T-helper 2 cell treated with Interferon-gamma antibody and Interleukin-4, amounts not matched to agents 5 μg/mL and 100 μg/mL, for 36 hours (primary cell): ENCODE results near the gene ANKRD31.
"Not testable (repeated sequence)": the region's sequence is repeated elsewhere in the genome, so short reads cannot be mapped to it uniquely, and the experiment has no call there.

ENCODE experiments used
- DNase-seq: peaks from one replicate; pipeline ENCODE4 v3.0.0; 2021; ENCODE audit warnings: low spot score
- H3K27ac Mint-ChIP-seq: one replicate; pipeline ENCODE4 v1.8.0; 2021; ENCODE audit warnings: mild to moderate bottlenecking, mixed read lengths
- H3K27me3 Mint-ChIP-seq: one replicate; pipeline ENCODE4 v1.8.0; 2021; ENCODE audit warnings: low read depth, mixed read lengths
- H3K36me3 Mint-ChIP-seq: one replicate; pipeline ENCODE4 v1.8.0; 2021; ENCODE audit warnings: low read depth, mixed read lengths
- H3K4me1 Mint-ChIP-seq: one replicate; pipeline ENCODE4 v1.8.0; 2021; ENCODE audit warnings: low read depth, mixed read lengths
- H3K4me3 Mint-ChIP-seq: one replicate; pipeline ENCODE4 v1.8.0; 2022; ENCODE audit warnings: mild to moderate bottlenecking, moderate library complexity, mixed read lengths
- H3K9me3 Mint-ChIP-seq: one replicate; pipeline ENCODE4 v1.8.0; 2021; ENCODE audit warnings: mixed read lengths

Gene ANKRD31

DNA sequence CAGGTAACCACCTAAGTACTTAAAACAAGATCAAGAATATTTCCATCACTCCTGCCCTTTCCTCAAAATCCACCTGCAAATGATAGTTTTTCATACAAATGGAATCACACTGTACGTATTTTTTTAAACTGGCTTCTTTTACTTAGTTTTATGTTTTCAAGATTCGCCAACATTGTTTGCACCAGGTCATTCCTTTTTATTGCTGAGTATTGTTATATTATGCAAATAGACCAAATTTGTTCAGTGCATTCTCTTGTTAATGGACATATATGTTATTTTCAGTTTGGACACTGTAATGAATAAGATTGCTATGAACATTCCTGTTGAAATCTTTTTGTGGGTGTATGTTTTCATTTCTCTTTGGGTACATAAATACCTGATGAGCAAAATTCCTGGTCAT is 8.3 kb upstream of the ANKRD31 start:
- H3K36me3 Mint-ChIP-seq, result no peaks in the 10 kb centered on the region
- DNase-seq, result no peak

DNA sequence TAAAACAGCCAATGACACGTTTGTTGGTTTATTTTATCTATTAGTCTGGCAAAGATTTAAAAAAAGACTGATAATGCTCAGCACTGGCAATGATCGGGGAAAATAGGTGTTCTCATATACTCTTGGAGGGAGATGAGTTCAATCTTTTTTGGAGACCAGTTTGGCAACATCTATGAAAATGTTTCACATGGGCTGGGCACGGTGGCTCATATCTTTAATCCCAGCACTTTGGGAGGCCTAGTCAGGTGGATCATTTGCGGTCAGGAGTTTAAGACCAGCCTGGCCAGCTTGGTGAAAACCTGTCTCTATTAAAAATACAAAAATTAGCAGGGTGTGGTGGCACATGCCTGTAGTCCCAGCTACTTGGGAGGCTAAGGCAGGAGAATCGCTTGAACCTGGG is 6.8 kb upstream of the ANKRD31 start:
- H3K27me3 Mint-ChIP-seq, result peaks cover 9% of the 10 kb centered on the region
- H3K4me3 Mint-ChIP-seq, result no peak overlapping the region
- H3K9me3 Mint-ChIP-seq, result no peaks in the 10 kb centered on the region
- no peak for DNase-seq
- H3K4me1 Mint-ChIP-seq, result no peaks in the 10 kb centered on the region
- H3K27ac Mint-ChIP-seq, result no peak overlapping the region
- H3K36me3 Mint-ChIP-seq, result no peaks in the 10 kb centered on the region

More for the DNA sequence above, 8.3 kb upstream of the ANKRD31 start:
- Mint-ChIP-seq H3K27ac (no peak overlapping the region), H3K4me1 (no peaks in the 10 kb centered on the region), H3K4me3 (no peak overlapping the region), H3K9me3 (no peaks in the 10 kb centered on the region), H3K27me3 (peaks cover 10% of the 10 kb centered on the region)

DNA sequence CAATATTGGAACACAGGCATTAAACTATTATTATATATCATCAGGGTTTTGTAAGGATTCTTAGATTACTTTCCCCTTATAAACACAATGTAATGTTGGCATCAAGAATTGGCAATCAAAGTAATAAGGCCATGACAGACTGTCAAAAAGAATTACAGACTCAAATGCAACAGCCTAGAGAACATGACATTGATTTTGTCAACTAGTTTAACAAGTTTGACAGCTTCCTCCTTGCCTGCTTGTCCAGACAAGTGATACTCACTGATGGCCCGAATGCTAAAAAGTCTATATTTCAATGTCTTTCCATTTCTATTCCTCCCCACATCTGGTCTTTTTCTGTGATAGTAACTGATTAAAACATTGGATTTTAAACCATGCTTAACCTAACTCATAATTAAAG is 6.4 kb upstream of the ANKRD31 start:
- H3K9me3 Mint-ChIP-seq, result no peaks in the 10 kb centered on the region
- H3K4me1 Mint-ChIP-seq, result no peaks in the 10 kb centered on the region
- no peak overlapping the region for H3K27ac Mint-ChIP-seq
- H3K27me3 Mint-ChIP-seq, result peaks cover 9% of the 10 kb centered on the region
- no peak for DNase-seq
- H3K36me3 Mint-ChIP-seq, result no peaks in the 10 kb centered on the region
- H3K4me3 Mint-ChIP-seq, result no peak overlapping the region

DNA sequence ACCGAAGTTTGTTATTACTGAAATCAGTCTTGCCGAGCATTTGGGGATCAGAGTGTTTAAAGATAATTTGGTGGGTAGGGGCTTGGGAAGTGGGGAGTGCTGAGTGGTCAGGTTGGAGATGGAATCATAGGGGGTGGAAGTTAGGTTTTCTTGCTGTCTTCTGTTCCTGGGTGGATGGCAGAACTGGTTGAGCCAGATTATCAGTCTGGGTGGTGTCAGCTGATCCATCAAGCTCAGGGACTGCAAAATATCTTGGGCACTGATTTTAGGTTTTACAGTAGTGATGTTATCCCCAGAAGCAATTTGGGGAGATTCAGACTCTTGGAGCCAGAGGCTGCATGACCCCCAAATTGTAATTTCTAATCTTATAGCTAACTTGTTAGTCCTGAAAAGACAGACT is 5.4 kb upstream of the ANKRD31 start:
- peaks cover 2% of the 10 kb centered on the region for H3K4me1 Mint-ChIP-seq
- no peaks in the 10 kb centered on the region for H3K9me3 Mint-ChIP-seq
- H3K36me3 Mint-ChIP-seq, result no peaks in the 10 kb centered on the region
- H3K27ac Mint-ChIP-seq, result no peak overlapping the region
- no peak overlapping the region for H3K4me3 Mint-ChIP-seq
- no peak for DNase-seq
- peaks cover 9% of the 10 kb centered on the region for H3K27me3 Mint-ChIP-seq

DNA sequence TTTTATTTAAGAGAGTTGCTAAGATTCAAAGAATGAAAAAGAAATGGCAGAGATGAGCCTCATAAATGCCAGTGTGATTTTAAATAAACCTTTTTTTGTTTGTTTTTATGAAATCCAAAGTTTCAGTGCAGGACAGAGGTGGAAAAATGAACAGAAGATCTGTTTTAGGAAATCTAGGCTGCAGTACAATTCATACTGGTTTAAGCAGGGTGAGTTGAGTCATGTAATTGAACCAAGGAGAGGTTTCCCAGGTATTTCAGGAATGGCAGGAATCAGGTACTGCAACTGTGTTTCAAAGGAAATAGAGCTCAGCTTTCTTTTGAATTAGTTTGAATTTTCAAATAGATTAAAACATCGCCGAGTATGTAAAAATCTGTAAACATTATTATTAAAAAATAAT is 3.0 kb upstream of the ANKRD31 start:
- Mint-ChIP-seq H3K36me3 (no peaks in the 10 kb centered on the region), H3K27me3 (peaks cover 6% of the 10 kb centered on the region), H3K27ac (no peak overlapping the region), H3K4me3 (no peak overlapping the region), H3K9me3 (no peaks in the 10 kb centered on the region), H3K4me1 (peaks cover 12% of the 10 kb centered on the region)
- no peak for DNase-seq

DNA sequence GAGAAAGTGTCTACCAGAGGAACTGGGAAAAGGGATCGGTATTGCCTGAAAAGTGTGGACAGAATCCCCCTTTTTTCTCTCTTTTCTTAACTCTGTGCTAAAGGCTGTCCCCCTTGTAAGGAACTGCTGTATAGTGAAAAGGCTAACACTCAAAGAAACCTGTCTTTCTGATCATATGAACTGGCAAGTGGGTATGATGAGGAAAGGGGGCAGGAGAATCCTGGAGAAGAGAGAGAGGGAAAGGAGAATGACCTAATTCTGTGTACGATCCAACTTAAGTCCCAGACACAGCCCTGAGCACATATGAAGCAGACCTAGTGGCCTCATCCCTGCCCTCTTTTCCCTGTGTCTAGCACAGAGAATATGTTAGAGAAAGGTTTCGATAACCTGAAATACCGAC is 967 bp downstream of the ANKRD31 start:
- DNase-seq, result no peak
- Mint-ChIP-seq H3K36me3 (no peaks in the 10 kb centered on the region), H3K27ac (no peak overlapping the region), H3K4me1 (peaks cover 12% of the 10 kb centered on the region), H3K9me3 (no peaks in the 10 kb centered on the region), H3K4me3 (peak overlapping the region; percentile 88), H3K27me3 (peaks cover 3% of the 10 kb centered on the region)

DNA sequence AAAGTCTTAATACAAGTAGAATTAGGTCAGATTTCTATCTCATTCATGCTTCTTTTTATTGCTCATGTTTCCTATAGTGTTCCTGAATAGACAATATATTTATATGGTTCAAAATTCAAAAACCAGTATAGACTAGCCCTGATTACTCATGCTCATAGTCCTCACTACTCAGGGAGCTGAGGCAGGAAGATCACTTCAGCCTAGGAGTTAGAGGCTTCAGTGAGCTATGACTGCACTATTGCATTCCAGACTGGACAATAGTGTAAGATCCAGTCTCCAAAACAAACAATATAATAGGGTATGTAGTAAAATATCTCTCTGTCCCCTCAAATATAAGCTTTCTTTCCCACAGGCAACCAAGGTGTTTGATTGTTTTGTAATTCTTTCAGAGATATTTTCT is 2.4 kb downstream of the ANKRD31 start:
- no peak for DNase-seq
- Mint-ChIP-seq H3K27me3 (no peaks in the 10 kb centered on the region), H3K4me1 (peaks cover 12% of the 10 kb centered on the region), H3K27ac (no peak overlapping the region), H3K4me3 (no peak overlapping the region), H3K9me3 (no peaks in the 10 kb centered on the region), H3K36me3 (no peaks in the 10 kb centered on the region)

DNA sequence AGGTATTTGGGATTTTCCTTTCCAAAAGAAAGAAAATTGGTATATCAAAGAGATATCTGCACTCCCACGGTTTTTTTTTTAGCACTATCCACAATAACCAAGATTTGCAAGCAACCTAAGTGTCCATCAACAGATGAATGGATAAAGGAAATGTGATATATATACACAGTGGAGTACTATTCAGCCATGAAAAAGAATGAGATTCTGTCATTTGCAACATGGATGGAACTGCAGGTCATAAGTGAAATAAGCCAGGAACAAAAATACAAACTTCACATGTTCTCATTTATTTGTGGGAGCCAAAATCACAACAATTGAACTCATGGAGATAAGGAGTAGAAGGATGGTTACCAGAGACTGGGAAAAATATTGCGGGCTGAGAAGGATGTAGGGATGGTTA is 9.8 kb downstream of the ANKRD31 start:
- Mint-ChIP-seq H3K9me3 (no peaks in the 10 kb centered on the region), H3K27me3 (no peaks in the 10 kb centered on the region), H3K27ac (no peak overlapping the region), H3K36me3 (no peaks in the 10 kb centered on the region), H3K4me1 (no peaks in the 10 kb centered on the region), H3K4me3 (no peak overlapping the region)
- DNase-seq, result no peak

DNA sequence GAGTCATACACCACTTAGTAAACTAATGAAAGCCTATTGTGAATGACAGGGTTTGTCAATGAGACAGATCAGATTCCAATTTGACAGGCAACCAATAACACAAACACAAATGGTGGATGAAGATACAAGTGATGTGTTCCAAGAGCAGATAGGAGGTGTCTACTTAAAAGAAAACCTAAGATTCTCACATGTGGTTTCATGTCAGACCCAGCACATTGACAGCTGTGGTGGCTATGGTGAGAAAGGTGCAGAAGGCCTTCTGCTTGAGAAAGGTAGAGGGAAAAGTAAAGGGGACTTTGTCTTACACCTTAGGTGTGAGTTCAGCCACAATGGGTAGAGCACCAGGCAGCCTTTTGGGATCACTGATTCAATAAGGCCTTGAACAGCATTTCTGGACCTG is 11.2 kb downstream of the ANKRD31 start:
- Mint-ChIP-seq H3K4me1 (no peaks in the 10 kb centered on the region), H3K36me3 (no peaks in the 10 kb centered on the region), H3K27ac (no peak overlapping the region), H3K27me3 (no peaks in the 10 kb centered on the region), H3K4me3 (no peak overlapping the region), H3K9me3 (no peaks in the 10 kb centered on the region)
- no peak for DNase-seq

DNA sequence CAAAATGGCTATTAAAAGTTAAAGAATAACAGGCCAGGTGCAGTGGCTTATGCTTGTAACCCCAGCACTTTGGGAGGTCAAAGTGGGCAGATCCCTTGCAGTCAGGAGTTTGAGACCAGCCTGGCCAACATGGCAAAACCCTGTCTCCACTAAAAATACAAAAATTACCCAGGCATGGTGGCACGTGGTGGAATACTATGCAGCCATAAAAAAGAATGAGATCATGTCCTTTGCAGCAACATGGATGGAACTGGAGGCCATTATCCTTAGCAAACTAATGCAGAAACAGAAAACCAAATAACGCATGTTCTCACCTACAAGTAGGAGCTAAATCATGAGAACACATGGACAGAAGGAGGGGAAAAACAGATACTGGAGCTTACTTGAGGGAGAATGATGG is 15.9 kb downstream of the ANKRD31 start:
- not testable (repeated sequence) for H3K4me3 Mint-ChIP-seq, H3K36me3 Mint-ChIP-seq, DNase-seq, H3K4me1 Mint-ChIP-seq, H3K27ac Mint-ChIP-seq, H3K27me3 Mint-ChIP-seq
- peaks cover 17% of the 10 kb centered on the region for H3K9me3 Mint-ChIP-seq

DNA sequence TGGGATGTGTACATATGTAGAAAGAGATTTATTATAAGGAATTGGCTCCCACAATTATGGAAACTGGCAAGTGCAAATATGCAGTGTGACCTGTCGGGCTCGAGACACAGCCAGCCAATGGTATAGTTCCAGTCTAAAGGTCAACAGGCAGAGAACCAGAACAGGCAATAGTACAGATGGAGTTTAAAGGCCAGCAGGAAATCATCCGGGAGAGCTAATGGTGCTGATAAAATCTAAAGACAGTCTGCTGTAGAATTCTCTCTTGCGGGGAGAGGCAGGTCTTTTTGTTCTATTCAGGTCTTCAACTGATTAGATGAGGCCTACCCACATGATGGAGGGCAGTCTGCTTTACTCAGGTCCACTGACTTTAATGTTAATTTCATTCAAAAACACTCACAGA is 21.8 kb downstream of the ANKRD31 start:
- H3K4me3 Mint-ChIP-seq, result no peak overlapping the region
- peaks cover 17% of the 10 kb centered on the region for H3K9me3 Mint-ChIP-seq
- no peak for DNase-seq
- peaks cover 2% of the 10 kb centered on the region for H3K36me3 Mint-ChIP-seq
- peaks cover 2% of the 10 kb centered on the region for H3K27me3 Mint-ChIP-seq
- H3K4me1 Mint-ChIP-seq, result no peaks in the 10 kb centered on the region
- no peak overlapping the region for H3K27ac Mint-ChIP-seq

DNA sequence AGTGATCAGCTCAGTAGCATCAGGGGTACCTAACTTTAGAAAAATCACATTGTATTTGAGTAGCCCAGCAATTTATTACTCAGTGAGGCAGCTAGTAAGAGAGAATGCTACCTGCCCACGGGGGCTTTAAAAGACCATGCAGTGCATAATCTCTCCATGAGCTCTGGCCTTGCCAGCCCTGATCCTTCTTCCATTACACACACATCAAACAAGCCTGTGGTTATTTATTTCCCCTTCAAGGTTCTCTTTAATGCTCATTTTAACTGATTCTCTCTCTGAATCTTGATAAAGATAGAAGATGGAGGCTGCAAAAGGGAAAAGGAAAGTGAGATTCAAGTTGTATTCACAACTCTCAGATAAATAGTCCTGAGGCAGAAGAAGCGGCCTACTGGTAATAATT is 22.3 kb downstream of the ANKRD31 start:
- H3K9me3 Mint-ChIP-seq, result peaks cover 17% of the 10 kb centered on the region
- H3K4me1 Mint-ChIP-seq, result no peaks in the 10 kb centered on the region
- H3K36me3 Mint-ChIP-seq, result peaks cover 2% of the 10 kb centered on the region
- peaks cover 2% of the 10 kb centered on the region for H3K27me3 Mint-ChIP-seq
- DNase-seq, result no peak
- no peak overlapping the region for H3K27ac Mint-ChIP-seq
- no peak overlapping the region for H3K4me3 Mint-ChIP-seq

DNA sequence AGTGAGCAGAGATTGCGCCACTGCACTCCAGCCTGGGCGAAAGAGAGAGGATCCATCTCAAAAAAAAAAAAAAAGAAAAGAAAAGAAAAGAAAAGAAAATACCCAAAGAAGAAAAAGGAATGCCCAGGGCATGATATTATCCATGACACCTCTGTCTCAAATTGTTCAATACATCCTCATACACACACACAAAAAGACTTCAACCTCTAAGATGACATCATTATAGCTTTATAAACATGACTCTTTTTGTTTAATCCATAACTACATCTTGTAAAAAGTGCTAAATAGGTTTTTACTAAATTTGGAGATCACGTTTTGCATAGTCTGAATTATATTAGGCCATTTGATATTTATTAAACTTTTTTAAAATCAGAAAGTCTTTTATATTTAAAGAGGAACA is 33.1 kb downstream of the ANKRD31 start:
- H3K36me3 Mint-ChIP-seq, result no peaks in the 10 kb centered on the region
- H3K4me1 Mint-ChIP-seq, result no peaks in the 10 kb centered on the region
- no peak overlapping the region for H3K4me3 Mint-ChIP-seq
- no peak overlapping the region for H3K27ac Mint-ChIP-seq
- DNase-seq, result no peak
- no peaks in the 10 kb centered on the region for H3K27me3 Mint-ChIP-seq
- no peaks in the 10 kb centered on the region for H3K9me3 Mint-ChIP-seq

DNA sequence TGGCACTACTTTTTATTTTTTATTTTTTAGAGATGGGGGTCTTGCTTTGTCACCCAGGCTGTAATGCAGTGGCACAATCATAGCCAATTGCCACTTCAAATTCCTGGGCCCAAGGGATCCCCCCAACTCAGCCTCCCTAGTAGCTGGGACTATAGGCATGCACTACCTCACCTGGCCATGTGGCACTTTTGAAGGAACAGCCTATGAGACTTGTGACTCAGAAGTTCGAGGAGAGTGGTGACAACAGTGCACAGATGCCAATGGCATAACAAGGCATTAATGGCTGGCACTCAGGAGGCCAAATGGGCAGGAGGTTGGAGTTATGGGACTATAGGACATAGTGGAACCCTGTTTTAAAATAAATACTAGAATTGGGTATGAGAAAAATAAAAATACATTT is 33.7 kb downstream of the ANKRD31 start:
- H3K27ac Mint-ChIP-seq, result no peak overlapping the region
- no peaks in the 10 kb centered on the region for H3K4me1 Mint-ChIP-seq
- H3K9me3 Mint-ChIP-seq, result no peaks in the 10 kb centered on the region
- no peaks in the 10 kb centered on the region for H3K36me3 Mint-ChIP-seq
- H3K4me3 Mint-ChIP-seq, result no peak overlapping the region
- H3K27me3 Mint-ChIP-seq, result no peaks in the 10 kb centered on the region
- no peak for DNase-seq

DNA sequence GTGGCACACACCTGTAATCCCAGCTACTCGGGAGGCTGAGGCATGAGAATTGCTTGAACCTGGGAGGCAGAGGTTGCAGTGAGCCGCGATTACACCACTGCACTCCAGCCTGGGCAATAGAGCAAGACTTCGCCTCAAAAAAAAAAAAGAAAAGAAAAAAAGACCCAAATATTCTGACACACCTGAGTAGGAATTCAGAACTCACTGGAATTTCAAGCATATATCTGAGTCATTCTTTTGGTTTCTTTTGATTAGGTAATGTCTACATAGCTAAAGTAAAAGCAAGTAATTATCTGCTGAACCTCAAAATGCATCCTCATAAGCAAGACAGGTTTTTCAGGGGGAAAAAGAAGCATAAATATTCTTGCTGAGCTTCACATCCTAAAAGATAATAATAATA is 35.9 kb downstream of the ANKRD31 start:
- Mint-ChIP-seq H3K9me3 (no peaks in the 10 kb centered on the region), H3K27me3 (no peaks in the 10 kb centered on the region), H3K4me1 (no peaks in the 10 kb centered on the region)

More for the DNA sequence above, 35.9 kb downstream of the ANKRD31 start:
- Mint-ChIP-seq H3K27ac (no peak overlapping the region), H3K36me3 (no peaks in the 10 kb centered on the region), H3K4me3 (no peak overlapping the region)
- no peak for DNase-seq
